Uterine smooth muscle cell (primary cell): ENCODE data around the gene TOMM34. TPM values are rescaled to one million over a fixed set of nuclear protein-coding genes. Genes with fewer than 3 reads are reported as not detected.

Experiments
- total RNA-seq: library from RNA; depleted of rRNA; stranded (reverse); fragments of >200 nt; gene quantifications from 2 replicates; pipeline ENCODE4 v1.2.3, GENCODE V29; 2014

The TOMM34 gene
- total RNA-seq = 41.5 and 72.5 TPM in 2 replicates

GRCh38 chr20:44960103-44960852, at the start of gene TOMM34:
Gene TOMM34 (minus strand): TSS chr20:44960397. CDS start chr20:44960333, 64 bp downstream.

GRCh38 chr20:44966030-44966961, 6.1 kb upstream of the TOMM34 start, which contains the start of gene STK4:
Gene STK4 (plus strand): TSS chr20:44966512. CDS start chr20:44966569, 57 bp downstream.

GRCh38 chr20:44909872-44910689, 50.1 kb downstream of the TOMM34 start, which contains the start of gene PABPC1L:
Gene PABPC1L (plus strand): TSS chr20:44910060. CDS start chr20:44910144, 84 bp downstream.

Other genes starting within 250 kb of the TOMM34 start
- gene CCN5, start 245.0 kb downstream of the TOMM34 start, total RNA-seq = 1.5 and 10.6 TPM in 2 replicates
- 0.22 and 1.6 TPM in 2 replicates for gene KCNK15, start 214.5 kb downstream of the TOMM34 start, total RNA-seq
- gene RIMS4, start 149.9 kb downstream of the TOMM34 start, total RNA-seq = 0.12 TPM in 1 of 2 replicates, not detected in the other
- 89.1 and 103 TPM in 2 replicates for gene YWHAB, start 74.7 kb downstream of the TOMM34 start, total RNA-seq
- 11.5 and 21.5 TPM in 2 replicates for gene PABPC1L, start 50.3 kb downstream of the TOMM34 start, total RNA-seq
- gene STK4, start 6.1 kb upstream of the TOMM34 start, total RNA-seq = 55.5 and 74.1 TPM in 2 replicates
- 1.00 and 1.6 TPM in 2 replicates for gene KCNS1, start 140.7 kb upstream of the TOMM34 start, total RNA-seq
- not detected in 2 replicates for gene WFDC5, start 154.8 kb upstream of the TOMM34 start, total RNA-seq
- not detected in 2 replicates for gene WFDC12, start 164.1 kb upstream of the TOMM34 start, total RNA-seq
- not detected in 2 replicates for gene PI3, start 214.5 kb upstream of the TOMM34 start, total RNA-seq
- not detected in 2 replicates for gene SEMG1, start 246.6 kb upstream of the TOMM34 start, total RNA-seq